ENCODE data around the gene SLC37A1. TPM values are rescaled to one million over a fixed set of nuclear protein-coding genes. Genes with fewer than 3 reads are reported as not detected.

Gene SLC37A1
- total RNA-seq, 2 donors from 2014 or later: 6.6 to 9.6 TPM

DNA sequence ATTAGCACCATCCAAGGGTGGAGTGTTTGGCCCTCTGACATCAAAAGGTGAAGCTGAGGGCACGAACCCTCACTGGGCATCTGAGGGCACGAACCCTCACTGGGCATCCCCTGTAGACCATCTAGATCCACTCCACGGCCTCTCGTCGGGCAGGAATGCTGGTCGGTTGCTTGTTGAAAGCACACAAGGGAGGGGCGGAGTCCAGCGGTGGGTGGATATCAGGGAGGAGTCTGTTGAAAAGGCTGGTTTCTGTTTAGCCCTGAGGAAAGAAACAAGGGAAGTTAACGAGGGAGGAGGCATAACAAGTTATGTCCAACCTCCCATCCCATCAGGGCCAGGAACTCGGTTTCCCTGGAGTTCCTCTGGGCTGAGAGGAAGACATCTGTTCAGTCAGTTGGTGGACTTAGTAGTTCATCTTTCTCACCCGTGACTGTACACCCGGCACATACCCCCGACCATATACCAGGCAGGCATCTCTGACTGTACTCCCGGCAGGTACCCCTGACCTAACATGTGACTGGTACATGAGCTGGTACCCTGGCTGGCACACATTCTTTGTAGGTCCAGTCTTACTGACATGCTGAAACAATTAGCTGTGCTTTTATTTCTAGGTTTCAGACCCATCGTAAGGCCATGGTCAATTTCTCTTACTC is 107.6 kb downstream of the SLC37A1 start:
- DNase-seq (ENCODE audit: low spot score) (no peak), ATAC-seq (ENCODE audit: insufficient number of reproducible peaks, low FRiP score, low read depth) (no peak)
- Histone ChIP-seq H3K27ac (no peak overlapping the region), H3K27me3 (replicated peaks; ENCODE audit: insufficient read depth) (peaks cover 4% of the 10 kb centered on the region), H3K36me3 (no peaks in the 10 kb centered on the region), H3K4me1 (ENCODE audit: control insufficient read depth in 1 of 2, low read depth in 2 of 2) (no peaks in the 10 kb centered on the region), H3K4me3 (no peak overlapping the region), H3K9me3 (no peaks in the 10 kb centered on the region)
- TF ChIP-seq, protein P1, sequence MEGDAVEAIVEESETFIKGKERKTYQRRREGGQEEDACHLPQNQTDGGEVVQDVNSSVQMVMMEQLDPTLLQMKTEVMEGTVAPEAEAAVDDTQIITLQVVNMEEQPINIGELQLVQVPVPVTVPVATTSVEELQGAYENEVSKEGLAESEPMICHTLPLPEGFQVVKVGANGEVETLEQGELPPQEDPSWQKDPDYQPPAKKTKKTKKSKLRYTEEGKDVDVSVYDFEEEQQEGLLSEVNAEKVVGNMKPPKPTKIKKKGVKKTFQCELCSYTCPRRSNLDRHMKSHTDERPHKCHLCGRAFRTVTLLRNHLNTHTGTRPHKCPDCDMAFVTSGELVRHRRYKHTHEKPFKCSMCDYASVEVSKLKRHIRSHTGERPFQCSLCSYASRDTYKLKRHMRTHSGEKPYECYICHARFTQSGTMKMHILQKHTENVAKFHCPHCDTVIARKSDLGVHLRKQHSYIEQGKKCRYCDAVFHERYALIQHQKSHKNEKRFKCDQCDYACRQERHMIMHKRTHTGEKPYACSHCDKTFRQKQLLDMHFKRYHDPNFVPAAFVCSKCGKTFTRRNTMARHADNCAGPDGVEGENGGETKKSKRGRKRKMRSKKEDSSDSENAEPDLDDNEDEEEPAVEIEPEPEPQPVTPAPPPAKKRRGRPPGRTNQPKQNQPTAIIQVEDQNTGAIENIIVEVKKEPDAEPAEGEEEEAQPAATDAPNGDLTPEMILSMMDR (IDR thresholded peaks at IDR 0.05): no peak

DNA sequence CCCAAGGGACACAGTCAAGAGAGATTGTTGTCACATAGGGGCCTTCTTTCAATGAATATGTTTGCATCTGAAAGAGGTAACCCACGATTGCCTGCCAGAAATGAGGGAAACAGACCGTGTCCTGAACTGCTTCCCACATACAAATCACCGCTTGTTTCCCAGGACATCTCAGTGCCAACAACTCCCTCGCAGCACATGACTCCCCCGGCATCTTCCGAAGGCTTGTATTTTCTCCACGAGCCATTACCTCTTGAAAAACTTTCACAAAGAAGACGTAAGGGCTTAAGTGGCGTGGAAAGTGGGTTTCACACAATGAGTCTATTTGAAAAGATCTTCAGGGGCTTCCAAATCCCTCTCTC is 108.1 kb downstream of the SLC37A1 start:
- Histone ChIP-seq H3K4me1 (ENCODE audit: control insufficient read depth in 1 of 2, low read depth in 2 of 2) (no peaks in the 10 kb centered on the region), H3K27ac (no peak overlapping the region), H3K36me3 (no peaks in the 10 kb centered on the region), H3K9me3 (no peaks in the 10 kb centered on the region), H3K4me3 (no peak overlapping the region), H3K27me3 (replicated peaks; ENCODE audit: insufficient read depth) (peaks cover 4% of the 10 kb centered on the region)
- TF ChIP-seq, protein P1 (IDR thresholded peaks at IDR 0.05): no peak
- ATAC-seq (ENCODE audit: insufficient number of reproducible peaks, low FRiP score, low read depth): no peak
- no peak for DNase-seq (ENCODE audit: low spot score)

DNA sequence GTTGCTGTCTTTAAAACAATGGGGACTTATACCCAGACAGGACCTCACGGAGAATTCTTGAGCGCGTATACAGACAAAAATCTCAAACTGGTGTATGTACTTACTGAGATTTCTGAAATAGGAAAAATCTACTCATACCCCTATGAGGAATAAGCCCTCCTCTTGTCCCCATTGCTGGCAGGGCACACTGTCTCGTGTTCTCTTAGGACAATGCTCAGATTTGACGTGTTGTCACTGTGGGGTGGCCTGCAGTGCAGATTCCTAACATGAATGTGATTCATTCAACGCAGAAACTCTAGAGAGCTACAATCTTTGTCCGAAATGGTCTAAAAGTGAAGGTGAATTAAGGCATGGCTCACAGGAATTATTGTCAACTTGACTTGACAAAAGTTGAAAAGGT is 108.6 kb downstream of the SLC37A1 start:
- Histone ChIP-seq H3K27me3 (replicated peaks; ENCODE audit: insufficient read depth) (peaks cover 4% of the 10 kb centered on the region), H3K9me3 (no peaks in the 10 kb centered on the region), H3K36me3 (no peaks in the 10 kb centered on the region), H3K4me3 (no peak overlapping the region), H3K4me1 (ENCODE audit: control insufficient read depth in 1 of 2, low read depth in 2 of 2) (no peaks in the 10 kb centered on the region), H3K27ac (no peak overlapping the region)
- DNase-seq (ENCODE audit: low spot score): no peak
- ATAC-seq (ENCODE audit: insufficient number of reproducible peaks, low FRiP score, low read depth): no peak
- TF ChIP-seq, protein P1 (IDR thresholded peaks at IDR 0.05): no peak

DNA sequence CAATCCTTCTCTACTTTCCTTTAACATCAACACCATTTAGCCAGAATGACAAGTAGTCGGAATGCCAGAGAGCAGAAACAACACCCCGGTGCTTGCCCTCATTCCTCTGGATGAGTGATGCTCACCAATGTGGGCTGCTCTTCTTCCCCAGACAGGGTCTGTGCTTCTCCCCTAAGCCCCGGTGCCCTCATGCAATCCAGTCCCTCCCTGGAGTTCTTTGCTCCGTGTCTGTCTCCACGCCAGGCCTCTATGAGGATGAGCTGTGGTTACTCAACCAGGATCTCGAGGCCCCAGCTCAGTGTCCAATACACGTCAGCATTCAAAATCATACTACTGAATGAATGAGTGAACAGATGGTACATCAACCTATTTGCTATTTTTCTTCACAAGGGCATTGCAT is 110.0 kb downstream of the SLC37A1 start:
- Histone ChIP-seq H3K27ac (no peak overlapping the region), H3K36me3 (no peaks in the 10 kb centered on the region), H3K4me1 (ENCODE audit: control insufficient read depth in 1 of 2, low read depth in 2 of 2) (no peaks in the 10 kb centered on the region), H3K9me3 (no peaks in the 10 kb centered on the region), H3K4me3 (no peak overlapping the region), H3K27me3 (replicated peaks; ENCODE audit: insufficient read depth) (peaks cover 4% of the 10 kb centered on the region)
- DNase-seq (ENCODE audit: low spot score) (no peak), ATAC-seq (ENCODE audit: insufficient number of reproducible peaks, low FRiP score, low read depth) (no peak)
- TF ChIP-seq, protein P1 (IDR thresholded peaks at IDR 0.05): no peak

DNA sequence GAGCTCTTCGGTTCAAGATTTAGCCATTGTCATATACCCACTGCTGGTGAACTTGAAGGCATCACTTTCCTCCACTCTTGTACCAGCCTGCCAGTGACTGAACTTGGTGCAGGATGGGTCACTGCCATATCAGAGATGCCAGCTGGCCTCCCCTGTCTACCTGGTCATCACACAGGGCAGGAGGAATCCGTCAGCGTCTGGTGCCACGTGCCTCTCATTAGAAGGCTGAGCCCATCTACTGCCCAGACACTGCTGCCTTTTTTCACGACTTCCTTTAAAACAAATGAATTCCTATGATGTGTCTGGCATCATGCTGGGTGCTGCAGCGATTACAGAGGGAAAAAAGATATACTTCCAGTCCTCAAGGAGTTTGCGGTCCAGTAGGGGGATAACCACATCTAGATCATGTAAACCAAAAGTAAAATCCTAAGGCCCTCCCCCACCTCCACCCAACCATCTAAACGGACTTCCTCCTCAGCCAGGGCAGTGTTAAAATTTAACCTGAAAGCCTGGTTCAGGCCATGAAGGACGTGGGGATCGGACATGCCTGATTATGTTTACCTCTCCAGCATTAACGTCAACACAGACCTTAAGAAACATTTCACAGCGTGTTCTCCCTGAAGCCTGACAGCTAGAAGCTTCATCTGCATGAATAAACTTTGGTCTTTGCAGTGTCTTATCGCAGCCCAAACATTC is 110.6 kb downstream of the SLC37A1 start:
- TF ChIP-seq, protein P1 (IDR thresholded peaks at IDR 0.05): no peak
- no peak for ATAC-seq (ENCODE audit: insufficient number of reproducible peaks, low FRiP score, low read depth)
- no peak overlapping the region for H3K4me3 ChIP-seq

More for the DNA sequence above, 110.6 kb downstream of the SLC37A1 start:
- DNase-seq (ENCODE audit: low spot score): no peak
- Histone ChIP-seq H3K9me3 (no peaks in the 10 kb centered on the region), H3K4me1 (ENCODE audit: control insufficient read depth in 1 of 2, low read depth in 2 of 2) (no peaks in the 10 kb centered on the region), H3K36me3 (no peaks in the 10 kb centered on the region), H3K27me3 (replicated peaks; ENCODE audit: insufficient read depth) (no peaks in the 10 kb centered on the region), H3K27ac (no peak overlapping the region)

Measured in thoracic aorta (tissue), 2 donors.